ENCODE data around the gene SLC15A3.
A peak's percentile ranks its signal among the peaks of the same experiment; 100 is the strongest.
"Not testable (repeated sequence)": the region's sequence is repeated elsewhere in the genome, so short reads cannot be mapped to it uniquely, and the experiment has no call there.

The SLC15A3 gene

DNA sequence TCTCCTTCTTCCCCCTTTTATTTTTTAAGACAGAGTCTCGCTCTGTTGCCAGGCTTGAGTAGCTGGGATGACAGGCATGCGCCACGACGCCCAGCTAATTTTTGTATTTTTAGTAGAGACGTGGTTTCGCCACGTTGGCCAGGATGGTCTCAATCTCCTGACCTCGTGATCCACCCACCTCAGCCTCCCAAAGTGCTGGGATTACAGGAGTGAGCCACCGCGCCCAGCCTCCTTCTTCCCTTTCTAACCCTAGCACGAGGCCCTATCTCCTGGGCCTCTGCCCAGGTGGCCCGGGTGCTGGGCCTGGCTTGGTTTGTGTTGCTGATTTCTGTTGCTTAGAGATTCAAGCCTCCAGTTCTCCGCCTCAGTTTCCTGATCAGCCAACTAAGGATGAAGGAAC lies 22.3 kb upstream of the SLC15A3 start:
- DNase-seq, result not testable (repeated sequence)

DNA sequence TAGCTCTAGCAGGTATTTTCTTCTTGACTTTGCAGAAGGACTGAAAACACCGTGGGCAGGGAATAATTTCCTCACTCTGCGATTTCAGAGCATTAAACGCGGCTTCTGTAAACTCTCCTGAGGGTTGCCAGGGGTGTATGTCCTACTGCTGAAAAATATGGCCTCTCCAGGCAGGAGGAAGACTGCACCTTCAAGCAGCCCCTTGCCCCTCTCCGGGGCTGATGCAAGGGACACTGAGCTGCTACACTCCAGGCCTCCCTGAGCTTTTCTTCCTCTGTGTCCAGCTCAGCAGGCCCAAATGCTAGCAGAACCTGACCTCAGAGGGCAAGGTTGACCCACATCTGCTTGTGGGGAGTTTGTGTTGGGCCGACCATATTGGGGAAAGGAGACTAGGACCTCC lies 21.7 kb upstream of the SLC15A3 start:
- DNase-seq, result no peak

- DNase-seq, result no peak
These were observed 20.4 kb upstream of the SLC15A3 start for GRCh38 chr11:60972182-60973030.

DNA sequence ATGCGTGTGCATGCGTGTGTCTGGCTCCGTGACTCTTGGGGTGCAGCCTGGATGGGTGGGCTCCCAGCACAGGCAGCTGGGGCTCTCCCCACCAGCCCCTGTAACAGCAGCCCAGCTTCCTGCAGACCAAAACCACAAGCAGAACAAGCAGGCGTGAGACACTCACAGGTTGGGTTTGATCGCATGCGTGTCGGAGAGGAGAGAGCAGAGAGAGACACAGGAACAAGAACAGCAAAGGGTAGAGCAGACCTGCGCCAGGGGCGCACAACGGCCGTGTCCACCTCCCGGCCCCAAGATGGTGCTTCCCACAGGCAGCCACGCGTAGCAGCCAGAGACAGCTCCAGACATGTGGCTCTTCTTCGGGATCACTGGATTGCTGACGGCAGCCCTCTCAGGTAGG lies 19.5 kb upstream of the SLC15A3 start, which contains the start of gene CD6:
CD6 (plus strand) TSS at position 161 of the 400 bp plus-strand sequence; CDS start at position 347, 186 bp downstream.
- DNase-seq, result no peak

- DNase-seq, result no peak
These were observed 18.9 kb upstream of the SLC15A3 start for GRCh38 chr11:60970890-60971289.

GRCh38 chr11:60970369-60970774 lies 18.4 kb upstream of the SLC15A3 start:
- peak; percentile 52 for DNase-seq

- DNase-seq, result no peak
These were observed 16.2 kb upstream of the SLC15A3 start for GRCh38 chr11:60968223-60968622.

GRCh38 chr11:60966890-60967289 lies 14.9 kb upstream of the SLC15A3 start:
- DNase-seq, result no peak

DNA sequence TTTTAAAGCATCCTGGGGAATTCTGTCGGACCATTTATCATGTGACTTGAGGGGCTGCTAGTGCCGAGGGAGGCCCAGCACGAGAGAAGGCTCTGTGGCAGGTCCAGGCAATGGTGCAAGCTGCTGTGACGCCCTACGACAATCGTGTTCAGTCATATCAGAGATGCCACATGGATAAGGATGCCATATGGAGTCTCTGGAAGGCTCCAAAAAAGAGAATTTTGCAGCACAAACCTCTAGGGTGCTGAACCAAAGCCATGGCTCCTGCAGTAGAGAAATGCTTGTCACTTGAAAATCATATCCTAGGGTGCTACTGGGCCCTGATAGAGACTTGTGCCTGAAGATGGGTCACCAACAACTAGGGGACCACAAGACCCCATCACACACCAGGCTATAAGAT lies 12.8 kb upstream of the SLC15A3 start:
- no peak for DNase-seq

GRCh38 chr11:60960405-60960804 lies 8.4 kb upstream of the SLC15A3 start:
- no peak for DNase-seq

DNA sequence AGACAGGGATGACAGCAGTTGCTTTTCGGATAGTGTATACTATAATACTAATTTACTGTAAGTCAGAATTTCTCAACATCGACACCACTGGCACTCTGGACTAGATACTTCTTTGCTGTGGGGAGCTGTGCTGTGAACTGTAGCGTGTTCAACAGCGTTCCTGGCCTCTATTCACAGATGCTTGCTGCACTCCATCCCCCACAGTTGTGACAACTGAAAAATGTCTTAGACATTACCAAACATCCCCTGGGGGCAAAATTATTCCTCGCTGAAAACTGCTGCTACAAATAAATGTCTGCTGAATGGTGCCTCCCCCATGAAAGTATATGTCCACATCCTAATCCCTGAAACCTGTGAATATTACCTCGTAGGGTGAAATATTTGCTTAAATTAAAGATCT lies 7.5 kb upstream of the SLC15A3 start:
- no peak for DNase-seq

GRCh38 chr11:60957188-60957587 lies 5.2 kb upstream of the SLC15A3 start:
- DNase-seq, result no peak

- DNase-seq, result no peak
These were observed 3.6 kb upstream of the SLC15A3 start for GRCh38 chr11:60955571-60955970.

DNA sequence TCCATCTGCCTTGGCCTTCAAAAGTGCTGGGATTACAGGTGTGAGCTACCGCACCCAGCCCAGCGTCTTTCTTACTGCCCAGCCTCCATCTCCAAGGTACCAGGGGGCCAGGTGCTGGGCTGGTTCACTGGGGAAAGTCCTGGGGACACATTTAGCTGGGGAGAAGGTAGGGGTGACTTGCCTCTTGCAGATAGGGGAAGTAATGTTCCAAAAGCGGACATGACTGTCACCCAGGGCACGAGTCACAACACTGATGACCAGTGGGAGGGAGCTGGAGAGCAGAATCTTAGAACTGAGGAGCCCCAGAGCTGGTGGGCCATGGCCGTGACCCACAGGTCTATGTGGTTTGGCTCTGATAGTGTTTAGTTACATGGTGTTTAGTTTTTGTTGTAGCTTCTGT lies 2.4 kb upstream of the SLC15A3 start:
- DNase-seq, result no peak

GRCh38 chr11:60953781-60954180 lies 1.8 kb upstream of the SLC15A3 start:
- DNase-seq, result no peak

- no peak for DNase-seq
These were observed 780 bp upstream of the SLC15A3 start for GRCh38 chr11:60952742-60953170.

GRCh38 chr11:60951606-60951903 lies 421 bp downstream of the SLC15A3 start:
- DNase-seq, result no peak

DNA sequence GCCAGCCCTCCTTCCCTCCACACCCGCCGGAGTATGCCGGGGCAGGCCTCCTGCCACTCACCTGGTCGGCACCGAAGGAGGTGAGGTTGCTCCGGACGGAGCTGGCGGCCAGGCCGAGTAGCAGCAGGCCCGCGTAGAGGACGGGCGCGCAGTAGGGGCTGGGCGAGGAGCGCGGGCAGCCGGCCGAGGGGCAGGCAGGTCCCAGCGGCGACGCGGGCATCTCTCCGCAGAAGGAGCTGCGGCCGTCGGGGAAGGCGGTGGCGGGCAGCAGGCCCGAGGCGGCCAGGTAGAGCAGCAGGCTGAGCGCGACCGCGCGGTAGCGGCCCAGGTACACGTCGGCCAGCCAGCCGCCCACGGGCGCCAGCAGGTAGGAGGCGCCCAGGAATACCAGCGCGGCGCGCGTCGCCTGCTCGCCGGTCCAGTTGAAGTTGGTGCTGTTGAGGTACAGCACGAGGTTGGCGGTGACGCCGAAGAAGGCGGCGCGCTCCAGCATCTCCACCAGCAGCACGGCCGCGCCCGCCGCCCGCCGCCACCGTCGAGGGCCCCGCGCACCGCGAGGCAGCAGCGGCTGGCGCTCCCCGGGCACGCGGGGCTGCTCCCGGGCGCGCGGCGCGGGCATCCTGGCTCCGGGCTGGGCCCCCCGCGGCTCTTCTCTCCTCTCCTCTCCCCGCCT lies 907 bp downstream of the SLC15A3 start:
- peak; percentile 60 for DNase-seq

DNA sequence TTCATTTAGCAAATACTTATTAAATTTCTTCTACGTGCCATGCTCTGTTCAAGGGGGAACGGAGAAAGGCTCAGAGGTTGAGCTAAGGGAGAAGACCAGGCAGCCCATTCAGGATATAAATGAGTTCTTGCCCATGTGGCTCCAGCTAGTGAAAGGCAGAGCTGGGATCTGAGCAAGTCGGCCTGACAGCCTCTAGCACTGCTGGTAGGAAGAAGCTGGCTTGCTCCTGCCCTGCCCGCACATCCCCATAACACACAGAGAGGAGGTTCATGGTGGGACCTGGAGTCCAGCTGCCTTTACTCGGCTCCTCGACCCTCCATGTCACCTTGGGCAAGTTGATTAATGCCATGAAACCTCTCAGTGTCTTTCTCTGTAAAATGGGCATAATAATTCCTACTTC lies 2.0 kb downstream of the SLC15A3 start:
- no peak for DNase-seq

DNA sequence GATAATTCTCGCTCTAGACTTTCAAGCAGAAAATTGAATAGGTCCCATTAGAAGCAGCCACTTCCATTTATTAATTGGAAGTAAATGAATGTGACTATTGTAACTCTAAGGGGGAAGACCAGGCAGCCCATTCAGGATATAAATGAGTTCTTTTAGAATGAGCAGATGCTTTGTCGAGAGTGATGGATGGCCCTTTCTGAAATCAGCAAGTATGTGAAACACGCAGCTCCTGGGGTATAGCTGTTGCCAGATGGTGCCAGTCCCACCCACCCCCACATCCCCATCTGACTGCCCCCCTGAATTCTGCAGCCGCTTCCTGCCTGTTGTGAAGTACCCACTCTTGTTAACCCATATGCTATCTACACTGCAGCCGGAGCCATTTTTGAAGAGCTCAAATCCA lies 3.7 kb downstream of the SLC15A3 start:
- no peak for DNase-seq

- peak; percentile 57 for DNase-seq
These were observed 4.3 kb downstream of the SLC15A3 start for GRCh38 chr11:60947700-60948099.

GRCh38 chr11:60946601-60947264 lies 5.2 kb downstream of the SLC15A3 start:
- DNase-seq, result no peak

- DNase-seq, result no peak
These were observed 6.7 kb downstream of the SLC15A3 start for GRCh38 chr11:60945295-60945667.

Measured in retina (tissue), 1 donor.